ENCODE measurements around the gene ACOXL. TPM values are rescaled to one million over a fixed set of nuclear protein-coding genes. Genes with fewer than 3 reads are reported as not detected.

Gene ACOXL
- total RNA-seq, 1 experiment from 2014 or later = not detected

DNA sequence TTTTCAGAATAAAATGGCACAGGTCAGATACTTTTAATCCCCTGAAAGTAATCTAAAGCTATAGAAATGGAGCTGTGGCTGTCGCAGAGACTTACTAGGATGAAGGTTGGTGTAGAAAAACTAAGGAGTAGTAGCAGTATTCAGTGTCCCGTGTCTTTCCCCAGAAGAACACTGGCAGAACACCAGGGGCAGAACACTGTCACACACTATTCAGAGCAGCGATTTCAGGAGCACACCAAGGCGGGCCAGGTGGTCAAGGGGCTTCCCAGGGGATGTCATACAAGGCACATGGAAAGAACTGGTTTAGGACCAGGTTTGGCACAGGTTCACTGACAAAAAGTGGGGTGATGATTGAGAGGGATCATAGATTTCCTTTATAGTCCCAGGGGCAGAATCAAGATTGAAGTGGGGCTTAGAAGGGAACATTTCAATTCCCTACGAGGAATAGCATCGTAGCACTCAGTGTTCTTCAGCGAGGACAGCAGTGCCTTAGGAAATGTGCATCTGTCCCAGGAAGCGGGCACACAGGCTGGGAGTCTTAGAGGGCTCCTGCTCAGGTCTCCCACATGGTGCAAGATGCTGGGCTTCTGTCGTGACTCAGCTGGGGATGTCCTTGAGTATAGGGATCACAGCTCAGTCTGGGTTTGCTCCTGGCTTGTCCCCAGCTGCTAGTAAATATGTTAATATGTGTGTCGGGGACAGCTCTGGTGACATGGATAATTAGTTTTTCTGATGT lies 410.9 kb downstream of the ACOXL start:
- H3K36me3 ChIP-seq = no peaks in the 10 kb centered on the region
- H3K27me3 ChIP-seq = no peaks in the 10 kb centered on the region
- no peak for DNase-seq
- no peaks in the 10 kb centered on the region for H3K9me3 ChIP-seq
- H3K4me3 ChIP-seq = no peak overlapping the region

DNA sequence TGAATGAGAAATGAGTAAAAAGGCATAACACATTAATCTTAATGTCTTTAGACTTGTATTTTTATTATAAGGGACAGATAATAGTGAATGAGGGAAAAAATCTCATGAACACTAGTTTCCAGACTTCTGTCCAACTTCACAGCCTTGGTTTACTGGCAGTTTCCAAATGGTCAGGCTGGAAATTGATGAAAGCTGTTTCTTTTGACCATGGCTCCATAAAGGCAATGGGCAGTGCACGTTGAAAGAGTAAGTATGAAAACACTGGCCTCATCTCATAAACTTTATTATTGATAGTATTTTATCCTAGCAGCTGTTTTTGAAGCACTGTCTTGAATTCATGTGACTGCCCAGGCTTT lies 411.4 kb downstream of the ACOXL start:
- DNase-seq = no peak
- no peak overlapping the region for H3K4me3 ChIP-seq
- H3K9me3 ChIP-seq = no peaks in the 10 kb centered on the region

DNA sequence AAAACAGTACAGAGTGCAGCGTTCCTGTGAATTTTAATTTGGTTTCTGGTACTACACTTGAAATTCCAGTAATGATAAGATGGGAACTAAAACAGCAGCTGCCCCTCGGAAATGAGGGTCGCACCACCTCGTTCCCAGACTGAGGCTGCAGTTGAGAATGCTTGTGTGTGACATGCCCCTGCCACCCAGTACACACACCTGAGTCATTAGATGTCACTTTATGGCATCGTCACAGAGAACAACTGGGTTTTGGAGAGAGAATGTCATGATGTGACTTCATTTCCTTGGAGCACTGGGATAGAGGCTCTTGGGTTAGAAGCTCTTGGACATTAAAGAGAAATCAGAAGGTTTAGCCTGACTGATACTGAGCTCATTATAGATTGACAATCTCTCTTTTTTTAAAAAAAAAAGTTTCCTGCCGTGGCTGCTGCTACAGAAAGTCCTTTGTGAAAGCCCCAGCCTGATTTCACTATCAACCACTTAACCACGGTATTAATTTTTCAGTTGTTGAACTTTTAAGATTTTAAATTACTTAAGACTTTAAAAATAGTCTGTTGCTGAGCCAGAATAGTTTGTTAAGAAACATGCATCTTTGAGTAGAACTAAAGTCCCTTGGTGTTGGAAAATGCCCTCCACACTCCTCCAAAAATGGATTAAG lies 412.9 kb downstream of the ACOXL start:
- no peak overlapping the region for H3K4me3 ChIP-seq
- H3K9me3 ChIP-seq = no peaks in the 10 kb centered on the region
- DNase-seq = no peak
- H3K27me3 ChIP-seq = no peaks in the 10 kb centered on the region
- no peaks in the 10 kb centered on the region for H3K36me3 ChIP-seq

More for the DNA sequence above, 411.4 kb downstream of the ACOXL start:
- H3K27me3 ChIP-seq = no peaks in the 10 kb centered on the region
- H3K36me3 ChIP-seq = no peaks in the 10 kb centered on the region

DNA sequence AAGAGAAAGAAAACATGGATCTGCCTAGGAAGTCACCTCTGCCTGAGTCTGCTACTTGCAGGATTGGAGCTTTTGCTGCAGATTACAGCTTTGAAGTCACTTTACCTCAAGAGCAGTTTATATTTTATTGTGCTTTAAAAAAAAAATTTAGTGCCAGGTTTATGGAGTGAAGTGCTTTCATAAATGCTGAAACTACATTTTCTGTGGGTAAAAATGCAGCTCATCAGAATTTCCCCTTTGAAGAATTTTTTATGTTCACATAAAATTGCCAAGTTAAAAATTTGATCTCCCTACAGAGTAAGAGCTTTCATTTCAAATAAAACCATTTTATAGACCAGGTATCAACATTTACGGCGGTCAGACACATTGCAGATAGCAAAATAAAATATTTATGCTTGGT lies 413.6 kb downstream of the ACOXL start:
- Histone ChIP-seq H3K4me3 (no peak overlapping the region), H3K9me3 (no peaks in the 10 kb centered on the region)

DNA sequence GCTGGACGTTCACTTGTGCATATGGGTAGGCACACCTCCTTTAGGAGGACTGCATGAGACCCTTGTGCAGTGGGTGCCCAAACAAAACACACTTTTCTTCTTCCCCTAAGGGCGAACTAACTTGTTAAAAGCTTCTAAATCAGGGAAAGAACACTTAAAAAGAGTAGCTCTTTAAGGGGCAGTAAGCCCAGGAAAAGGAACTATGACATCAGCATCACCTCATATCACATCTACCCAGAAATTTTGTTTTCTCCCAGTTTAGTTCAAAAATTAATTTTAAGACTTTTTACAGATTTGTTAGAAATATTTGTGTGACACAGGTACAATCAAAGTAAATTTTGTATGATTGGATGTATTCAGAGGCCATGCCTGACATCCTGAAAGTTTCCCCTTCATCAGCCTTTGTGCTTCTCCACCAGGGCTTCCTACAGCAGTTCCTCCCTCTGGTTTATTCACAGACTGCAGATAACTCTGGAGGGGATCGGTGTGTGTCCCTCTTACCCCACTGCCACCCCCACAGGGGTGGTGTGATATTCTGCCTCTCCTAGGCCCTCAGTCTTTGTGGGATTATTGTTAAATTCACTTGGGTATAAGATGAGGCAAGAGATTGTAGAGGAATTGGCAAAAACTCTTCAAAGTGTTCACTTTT lies 416.0 kb downstream of the ACOXL start:
- H3K9me3 ChIP-seq = no peaks in the 10 kb centered on the region
- DNase-seq = no peak
- no peaks in the 10 kb centered on the region for H3K27me3 ChIP-seq
- H3K4me3 ChIP-seq = no peak overlapping the region
- no peaks in the 10 kb centered on the region for H3K36me3 ChIP-seq

More for the DNA sequence above, 413.6 kb downstream of the ACOXL start:
- Histone ChIP-seq H3K27me3 (no peaks in the 10 kb centered on the region), H3K36me3 (no peaks in the 10 kb centered on the region)
- no peak for DNase-seq

DNA sequence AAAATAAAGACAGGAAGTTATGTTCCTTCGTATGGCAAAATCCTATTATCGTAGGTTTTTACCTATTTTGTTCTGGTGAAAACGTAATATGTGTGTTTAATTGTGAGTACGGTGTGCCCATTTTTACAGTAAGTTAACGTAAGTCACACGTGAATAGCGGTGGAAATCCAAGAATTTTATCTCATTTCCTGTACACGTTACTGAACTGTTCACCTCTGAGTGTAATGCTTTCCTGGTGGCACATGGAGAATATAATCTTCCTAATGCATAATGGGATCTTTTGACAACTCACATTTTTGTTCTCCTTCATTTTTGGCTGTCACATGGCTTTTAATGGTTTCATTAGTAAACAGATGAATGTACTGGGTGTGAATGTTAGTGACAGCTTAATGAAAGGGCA lies 416.6 kb downstream of the ACOXL start:
- no peak for DNase-seq
- H3K36me3 ChIP-seq = no peaks in the 10 kb centered on the region
- H3K27me3 ChIP-seq = no peaks in the 10 kb centered on the region
- no peaks in the 10 kb centered on the region for H3K9me3 ChIP-seq
- H3K4me3 ChIP-seq = no peak overlapping the region

DNA sequence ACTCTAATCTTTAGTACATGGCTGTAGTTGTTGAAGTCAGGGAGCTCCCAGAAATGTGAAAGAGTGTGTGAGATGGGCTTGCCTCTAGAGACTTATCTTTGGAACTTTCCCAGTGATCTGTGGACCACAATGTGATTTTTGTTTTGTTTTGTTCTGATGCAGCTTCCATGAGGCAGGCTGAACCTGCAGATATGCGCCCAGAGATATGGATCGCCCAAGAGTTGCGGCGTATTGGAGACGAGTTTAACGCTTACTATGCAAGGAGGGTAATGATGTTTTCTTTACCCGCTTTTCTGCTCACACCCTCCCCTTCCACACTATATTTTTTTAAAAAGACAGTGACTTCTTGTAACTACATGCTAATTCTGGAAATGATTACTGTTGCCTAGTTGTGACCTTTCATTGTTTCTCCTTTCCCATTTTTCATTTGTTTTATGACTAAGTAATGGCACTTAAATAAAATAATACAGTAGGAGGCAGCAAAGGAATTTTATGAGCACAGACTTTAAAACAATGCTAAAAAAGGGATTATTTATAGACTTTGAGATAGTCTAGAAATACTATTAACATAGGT lies 417.6 kb downstream of the ACOXL start:
- DNase-seq = no peak
- Histone ChIP-seq H3K27me3 (no peaks in the 10 kb centered on the region), H3K9me3 (no peaks in the 10 kb centered on the region), H3K4me3 (no peak overlapping the region), H3K36me3 (no peaks in the 10 kb centered on the region)

DNA sequence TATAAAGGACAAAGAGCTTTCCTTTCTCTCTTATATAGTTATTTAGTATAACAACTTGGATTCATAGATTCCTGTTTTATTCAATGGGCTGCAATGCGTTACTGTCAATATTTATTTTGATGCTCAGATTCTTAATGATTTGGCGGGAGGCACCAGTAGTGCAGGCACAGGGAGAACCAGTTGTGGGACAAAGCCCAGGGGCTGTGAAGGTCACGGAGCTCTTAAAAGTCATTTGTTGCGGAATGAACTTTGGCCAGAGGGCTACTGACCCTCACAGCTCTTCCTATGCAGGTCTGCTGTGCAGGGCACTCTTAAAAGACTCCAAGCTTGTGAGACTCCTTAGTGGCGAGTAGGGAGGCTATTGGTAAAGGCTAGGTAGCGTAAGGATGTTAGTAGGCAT lies 422.4 kb downstream of the ACOXL start:
- H3K9me3 ChIP-seq = no peaks in the 10 kb centered on the region
- H3K36me3 ChIP-seq = no peaks in the 10 kb centered on the region
- H3K27me3 ChIP-seq = no peaks in the 10 kb centered on the region
- no peak overlapping the region for H3K4me3 ChIP-seq
- DNase-seq = no peak

DNA sequence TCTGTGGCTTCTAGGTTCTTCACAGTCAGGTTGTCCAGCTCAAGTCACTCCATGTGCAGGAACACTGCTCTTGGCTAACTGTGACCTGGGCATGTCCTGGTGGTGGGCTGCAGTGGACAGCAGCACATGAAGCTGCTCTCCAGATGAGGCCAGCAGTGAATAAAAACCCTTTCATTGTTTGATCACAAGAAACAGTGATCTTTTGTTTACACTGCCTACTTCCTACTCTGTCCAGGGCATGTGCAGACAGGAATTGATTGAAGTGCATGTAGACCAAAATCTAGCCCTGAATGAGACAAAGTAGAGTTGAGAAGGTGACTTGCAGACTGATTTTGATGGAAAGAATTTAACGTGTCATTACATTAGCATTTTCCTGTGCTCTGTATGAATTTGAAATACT lies 423.2 kb downstream of the ACOXL start:
- Histone ChIP-seq H3K9me3 (no peaks in the 10 kb centered on the region), H3K4me3 (no peak overlapping the region), H3K27me3 (no peaks in the 10 kb centered on the region), H3K36me3 (no peaks in the 10 kb centered on the region)
- DNase-seq = no peak

DNA sequence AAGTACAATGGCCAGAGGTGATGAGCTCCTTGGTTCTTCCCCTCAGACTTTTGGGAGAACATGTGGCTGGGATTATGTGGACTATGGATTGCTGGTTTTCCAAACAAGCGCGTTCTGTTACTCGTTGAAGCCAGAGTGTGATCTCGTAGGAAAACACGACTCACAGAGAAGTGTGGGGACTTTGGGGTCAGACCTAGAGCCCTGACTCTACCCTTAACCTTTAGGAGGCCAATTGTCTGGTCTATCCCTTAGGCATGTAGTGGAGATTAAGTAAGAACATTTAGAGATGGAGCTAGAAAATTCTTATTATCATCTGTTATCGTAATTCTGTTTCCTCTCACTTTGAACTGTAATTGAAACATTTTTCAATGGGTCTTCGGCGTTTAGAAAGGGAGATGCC lies 424.2 kb downstream of the ACOXL start:
- Histone ChIP-seq H3K27me3 (no peaks in the 10 kb centered on the region), H3K4me3 (no peak overlapping the region), H3K36me3 (no peaks in the 10 kb centered on the region), H3K9me3 (no peaks in the 10 kb centered on the region)
- no peak for DNase-seq

DNA sequence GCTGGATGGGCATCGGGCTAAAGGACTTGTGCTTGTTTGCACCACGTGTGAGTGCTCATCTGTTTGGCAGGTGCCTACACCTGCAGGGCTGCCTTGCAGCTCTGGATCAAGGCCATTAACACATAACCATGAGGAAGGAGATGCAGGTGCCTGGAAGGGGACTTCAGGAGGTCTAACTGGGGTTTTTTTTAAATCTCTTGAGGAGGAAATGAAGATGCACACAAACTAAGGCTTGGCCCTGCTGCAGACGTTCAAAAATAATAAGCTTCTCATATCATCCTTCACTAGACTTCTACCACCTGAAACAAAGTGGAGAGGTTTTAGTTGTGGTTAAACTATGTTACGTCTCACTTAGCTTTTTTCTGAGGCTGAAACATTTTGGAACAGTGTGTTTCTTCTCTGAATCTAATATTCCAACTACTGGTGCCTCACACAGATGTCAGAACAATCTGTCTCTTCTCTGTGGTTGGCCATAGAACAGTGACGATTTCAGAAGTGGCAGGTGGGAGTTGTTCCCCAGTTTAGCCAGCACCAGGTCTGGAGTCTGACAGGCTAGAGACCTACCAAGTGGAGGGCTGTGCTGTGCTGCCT lies 424.8 kb downstream of the ACOXL start:
- no peak for DNase-seq
- Histone ChIP-seq H3K27me3 (no peaks in the 10 kb centered on the region), H3K4me3 (no peak overlapping the region), H3K36me3 (no peaks in the 10 kb centered on the region), H3K9me3 (no peaks in the 10 kb centered on the region)

DNA sequence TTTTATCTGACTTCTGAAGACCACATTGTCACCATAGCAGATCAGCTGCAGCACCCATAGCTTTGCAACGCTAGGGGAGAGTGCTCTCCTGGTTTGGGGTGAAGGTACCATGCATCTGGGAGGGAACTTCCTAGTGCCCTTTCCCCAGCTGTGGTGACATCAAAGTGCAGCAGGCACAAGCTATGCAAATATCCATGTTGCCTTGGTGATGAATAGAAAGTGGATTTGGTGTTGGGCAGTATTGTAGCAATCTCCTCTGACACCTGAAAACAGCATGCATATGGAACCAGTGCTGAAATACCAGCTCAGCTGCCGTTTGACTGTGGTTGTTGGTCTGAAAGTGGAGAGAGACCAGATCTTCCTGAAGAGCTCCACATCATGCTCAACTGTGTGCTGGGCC lies 425.4 kb downstream of the ACOXL start:
- H3K27me3 ChIP-seq = no peaks in the 10 kb centered on the region
- no peaks in the 10 kb centered on the region for H3K9me3 ChIP-seq
- no peak for DNase-seq
- no peak overlapping the region for H3K4me3 ChIP-seq
- H3K36me3 ChIP-seq = no peaks in the 10 kb centered on the region

DNA sequence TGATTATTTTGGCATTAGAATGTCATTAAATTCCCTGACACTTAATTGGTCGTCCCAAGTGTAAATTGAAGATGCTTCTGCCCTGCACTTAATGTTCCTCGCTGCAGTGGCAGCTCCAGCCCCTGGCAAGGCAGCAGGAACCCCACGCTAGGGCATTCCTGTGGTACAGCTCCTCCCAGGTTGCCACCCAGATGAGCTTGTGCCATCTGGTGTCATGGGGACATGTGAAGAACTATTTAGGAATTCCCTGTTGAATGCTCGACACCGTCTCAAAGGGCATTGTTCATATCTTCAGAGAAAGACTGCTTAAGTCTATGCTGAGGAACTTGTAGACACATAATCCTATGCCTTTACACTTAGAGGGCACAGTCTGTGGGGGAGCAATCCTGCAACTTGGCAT lies 427.3 kb downstream of the ACOXL start:
- no peak for DNase-seq
- Histone ChIP-seq H3K36me3 (no peaks in the 10 kb centered on the region), H3K27me3 (no peaks in the 10 kb centered on the region), H3K9me3 (no peaks in the 10 kb centered on the region), H3K4me3 (no peak overlapping the region)

DNA sequence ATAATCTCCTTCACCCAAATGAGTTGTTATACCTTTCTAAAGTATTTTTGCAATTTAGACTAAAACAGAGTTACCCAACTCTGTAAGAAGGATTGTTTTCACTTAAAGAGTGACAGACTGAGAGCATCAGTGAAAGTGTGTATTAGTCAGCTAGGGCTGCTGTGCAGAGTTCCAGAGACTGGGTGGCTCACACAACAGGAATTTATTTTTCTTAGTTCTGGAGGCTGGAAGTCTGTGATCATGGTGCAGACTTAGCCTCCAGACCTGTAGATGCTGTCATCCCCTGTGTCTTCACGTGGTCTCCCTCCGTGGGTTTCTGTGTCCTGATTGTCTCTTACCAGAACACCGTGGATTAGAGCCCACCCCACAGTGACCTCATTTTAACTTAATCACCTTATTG lies 428.4 kb downstream of the ACOXL start:
- DNase-seq = peak; percentile 71
- Histone ChIP-seq H3K27me3 (no peaks in the 10 kb centered on the region), H3K4me3 (no peak overlapping the region), H3K36me3 (no peaks in the 10 kb centered on the region), H3K9me3 (no peaks in the 10 kb centered on the region)

DNA sequence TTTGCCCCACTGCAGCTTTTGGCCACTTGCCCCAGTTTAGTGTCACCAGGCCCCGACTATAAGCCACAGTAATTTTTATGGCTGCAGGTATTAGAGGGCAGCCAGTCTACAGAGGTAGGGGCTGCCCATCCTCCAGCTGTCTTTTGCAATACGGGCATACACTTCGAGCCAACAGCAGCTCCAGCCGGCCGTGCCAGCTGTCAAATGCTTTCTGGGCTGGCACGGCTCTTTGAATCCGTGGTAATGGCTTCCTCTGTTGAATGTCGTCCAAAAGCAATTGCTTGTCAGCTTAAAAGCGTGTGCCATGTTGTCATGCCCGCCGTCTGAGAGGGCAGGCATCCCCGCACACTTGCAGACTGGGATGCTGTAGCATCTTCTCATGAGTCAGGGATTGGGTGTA lies 429.6 kb downstream of the ACOXL start:
- Histone ChIP-seq H3K36me3 (no peaks in the 10 kb centered on the region), H3K4me3 (no peak overlapping the region), H3K9me3 (no peaks in the 10 kb centered on the region), H3K27me3 (no peaks in the 10 kb centered on the region)
- DNase-seq = peak; percentile 83

DNA sequence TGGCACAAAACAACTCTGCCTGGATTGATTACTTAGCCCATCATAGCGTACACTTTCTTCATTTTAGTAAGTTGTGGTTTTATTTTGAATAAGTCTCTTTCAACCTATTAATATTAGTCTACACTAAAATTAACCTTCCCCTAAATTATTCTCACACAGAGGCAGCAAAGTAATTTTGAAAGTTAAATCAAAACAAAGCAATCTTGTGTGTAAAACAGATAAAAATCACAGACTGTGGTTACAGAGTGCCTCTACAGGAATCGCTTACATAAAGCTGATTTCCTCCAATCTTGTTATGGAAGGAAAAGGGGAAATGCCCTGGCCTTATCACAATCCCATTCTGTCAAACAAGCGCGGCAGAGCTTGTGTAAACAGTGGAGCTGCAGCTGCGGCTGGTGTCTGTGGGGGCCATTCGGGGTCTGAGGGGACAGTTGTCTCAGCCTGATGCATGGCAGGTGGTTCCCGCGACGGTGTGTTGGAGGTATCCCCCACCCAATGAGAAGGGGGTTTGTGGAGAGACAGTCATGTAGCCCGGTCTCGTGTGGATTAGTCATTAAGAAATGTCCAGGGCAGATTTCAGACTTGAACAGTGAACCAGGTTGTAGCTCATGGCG lies 430.5 kb downstream of the ACOXL start:
- no peaks in the 10 kb centered on the region for H3K36me3 ChIP-seq
- H3K9me3 ChIP-seq = no peaks in the 10 kb centered on the region
- no peaks in the 10 kb centered on the region for H3K27me3 ChIP-seq
- no peak for DNase-seq
- no peak overlapping the region for H3K4me3 ChIP-seq

DNA sequence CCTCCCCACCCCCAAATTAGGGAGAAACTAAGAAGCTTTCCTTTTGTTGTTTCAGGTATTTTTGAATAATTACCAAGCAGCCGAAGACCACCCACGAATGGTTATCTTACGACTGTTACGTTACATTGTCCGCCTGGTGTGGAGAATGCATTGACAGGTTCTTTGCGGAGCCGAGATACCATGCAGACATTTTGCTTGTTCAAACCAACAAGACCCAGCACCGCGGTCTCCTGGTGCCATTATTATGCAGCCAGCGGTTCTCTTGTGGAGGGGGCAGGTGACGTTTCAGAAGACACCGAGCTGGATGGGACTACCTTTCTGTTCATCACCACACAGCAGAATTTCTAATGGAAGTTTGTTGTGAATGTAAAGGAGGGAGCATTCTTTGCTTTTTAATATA lies 431.7 kb downstream of the ACOXL start:
- Histone ChIP-seq H3K9me3 (no peaks in the 10 kb centered on the region), H3K4me3 (no peak overlapping the region), H3K27me3 (no peaks in the 10 kb centered on the region), H3K36me3 (no peaks in the 10 kb centered on the region)
- no peak for DNase-seq
